NCI-H2029 treated with DMSO at 0.1 percent for 48 hours (cell line): ENCODE measurements around the gene CDH15.
"Not testable (repeated sequence)": the region's sequence is repeated elsewhere in the genome, so short reads cannot be mapped to it uniquely, and the experiment has no call there.

Experiments used
- DNase-seq: peaks from one replicate; lab custom pipeline; 2025; lab: John Stamatoyannopoulos, UW

Gene CDH15

GRCh38 chr16:89187770-89188392 lies 16.3 kb downstream of the CDH15 start:
- no peak for DNase-seq

GRCh38 chr16:89188471-89189357 lies 17.2 kb downstream of the CDH15 start:
- DNase-seq: not testable (repeated sequence)

- no peak for DNase-seq
Measured at GRCh38 chr16:89189358-89190025, 17.9 kb downstream of the CDH15 start.

GRCh38 chr16:89190150-89190958 lies 18.8 kb downstream of the CDH15 start:
- no peak for DNase-seq

GRCh38 chr16:89191033-89191900 lies 19.7 kb downstream of the CDH15 start:
- no peak for DNase-seq

GRCh38 chr16:89191901-89192185 lies 20.3 kb downstream of the CDH15 start:
- no peak for DNase-seq

- DNase-seq: not testable (repeated sequence)
Measured at GRCh38 chr16:89192186-89192955, 20.8 kb downstream of the CDH15 start.

GRCh38 chr16:89192956-89193575 lies 21.5 kb downstream of the CDH15 start:
- DNase-seq: no peak

- DNase-seq: no peak
Measured at GRCh38 chr16:89193576-89194293, 22.2 kb downstream of the CDH15 start.

GRCh38 chr16:89194340-89195311 lies 23.1 kb downstream of the CDH15 start:
- DNase-seq: no peak

GRCh38 chr16:89195521-89196171 lies 24.1 kb downstream of the CDH15 start:
- DNase-seq: no peak

GRCh38 chr16:89197033-89197632 lies 25.6 kb downstream of the CDH15 start:
- DNase-seq: no peak

GRCh38 chr16:89197633-89198416 lies 26.3 kb downstream of the CDH15 start:
- DNase-seq: no peak

GRCh38 chr16:89198417-89199240 lies 27.1 kb downstream of the CDH15 start:
- no peak for DNase-seq
